HCT116 (cell line): Measurements from ENCODE around the gene MDFI.

Experiments used
- CTCF ChIP-seq, 3 experiments: fragments of 200-600 bp in 1 of 3; sonication (generic) in 1 of 3; IDR thresholded peaks in 2 of 3; conservative IDR thresholded peaks in 1 of 3; 2 replicates each; pipeline ENCODE4 v1.5.1; 2012 to 2017; ENCODE audit warnings: low read depth in 2 of 3, low read length in 2 of 3, antibody characterized with exemption in 1 of 3, borderline replicate concordance in 1 of 3, control low read depth in 1 of 3, mild to moderate bottlenecking in 1 of 3, mixed read lengths in 1 of 3, mixed run types in 1 of 3, moderate library complexity in 1 of 3; ENCODE audit not compliant: insufficient read depth in 1 of 3
- ELF1 ChIP-seq: IDR thresholded peaks from 2 replicates; pipeline ENCODE4 v1.6.1; 2012; ENCODE audit warnings: low read depth, borderline replicate concordance
- EZH2 ChIP-seq: fragments of 200-600 bp; sonication (generic); IDR thresholded peaks from 2 replicates; pipeline ENCODE4 v1.6.1; 2017; ENCODE audit warnings: antibody characterized with exemption, mixed run types
- POLR2A ChIP-seq: IDR thresholded peaks from 2 replicates; pipeline ENCODE4 v1.7.0; 2011; ENCODE audit warnings: borderline replicate concordance; ENCODE audit not compliant: insufficient read depth, insufficient read length; ENCODE audit errors: extremely low read depth
- RAD21 ChIP-seq: IDR thresholded peaks from 2 replicates; pipeline ENCODE4 v1.6.1; 2012; ENCODE audit warnings: low read depth, mild to moderate bottlenecking
- ZNF274 ChIP-seq: fragments of 200-500 bp; sonication (Bioruptor generic); IDR thresholded peaks from 2 replicates; pipeline ENCODE4 v1.6.1; 2014; ENCODE audit warnings: mild to moderate bottlenecking, low read depth, low read length, inconsistent platforms
- TF ChIP-seq, protein P1 (sequence below): IDR thresholded peaks from 2 replicates; pipeline ENCODE4 v1.6.1; 2012
- TF ChIP-seq, protein P2 (sequence below): IDR thresholded peaks from 2 replicates; pipeline ENCODE4 v1.6.1; 2012

GRCh38 chr6:41607036-41607435 lies 31.2 kb upstream of the MDFI start:
- TF ChIP-seq CTCF (IDR thresholded peaks at IDR 0.05 in 2 of 3, conservative IDR thresholded peaks at IDR 0.05 in 1 of 3; ENCODE audit: borderline replicate concordance in 1 of 3, insufficient read depth in 1 of 3, low read depth in 2 of 3, low read length in 2 of 3), result no peak
- no peak for TF ChIP-seq ZNF274
- no peak for TF ChIP-seq POLR2A
- TF ChIP-seq EZH2, result no peak
- TF ChIP-seq RAD21, result no peak
- TF ChIP-seq, protein P1, sequence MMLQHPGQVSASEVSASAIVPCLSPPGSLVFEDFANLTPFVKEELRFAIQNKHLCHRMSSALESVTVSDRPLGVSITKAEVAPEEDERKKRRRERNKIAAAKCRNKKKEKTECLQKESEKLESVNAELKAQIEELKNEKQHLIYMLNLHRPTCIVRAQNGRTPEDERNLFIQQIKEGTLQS, result no peak
- TF ChIP-seq, protein P2, sequence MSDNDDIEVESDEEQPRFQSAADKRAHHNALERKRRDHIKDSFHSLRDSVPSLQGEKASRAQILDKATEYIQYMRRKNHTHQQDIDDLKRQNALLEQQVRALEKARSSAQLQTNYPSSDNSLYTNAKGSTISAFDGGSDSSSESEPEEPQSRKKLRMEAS, result no peak
- no peak for TF ChIP-seq ELF1
